BE2C (cell line): ENCODE results near the gene OR8K3. TPM values are rescaled to one million over a fixed set of nuclear protein-coding genes. Genes with fewer than 3 reads are reported as not detected.

Source experiments
- DNase-seq: peaks from one replicate; pipeline ENCODE4 v3.0.0-alpha.2; 2020
- H3K27me3 ChIP-seq: fragments of 250-450 bp; sonication (Bioruptor Pico); 2 replicates; pipeline ENCODE4 v1.5.1; 2020; ENCODE audit warnings: mild to moderate bottlenecking
- H3K36me3 ChIP-seq: fragments of 250-450 bp; sonication (Bioruptor Pico); 2 replicates; pipeline ENCODE4 v1.5.1; 2020; ENCODE audit warnings: mild to moderate bottlenecking
- H3K4me1 ChIP-seq: fragments of 250-450 bp; sonication (Bioruptor Pico); 2 replicates; pipeline ENCODE4 v1.5.1; 2020
- H3K4me3 ChIP-seq: 2 replicates; pipeline ENCODE4 v1.5.1; 2011; ENCODE audit warnings: low read depth, low read length
- H3K9me3 ChIP-seq: fragments of 250-450 bp; sonication (Bioruptor Pico); 2 replicates; pipeline ENCODE4 v1.5.1; 2020
- CTCF ChIP-seq: IDR thresholded peaks from 2 replicates; pipeline ENCODE4 v1.5.1; 2012; ENCODE audit warnings: mild to moderate bottlenecking, low read depth, low read length
- polyA plus RNA-seq: library from polyadenylated mRNA; unstranded; fragments of >200 nt; gene quantifications from one replicate; pipeline ENCODE4 v1.2.1, GENCODE V29; 2012; ENCODE audit warnings: low read depth, missing spikeins; ENCODE audit not compliant: insufficient read length, insufficient read depth

OR8K3 gene
- not detected for polyA plus RNA-seq

DNA sequence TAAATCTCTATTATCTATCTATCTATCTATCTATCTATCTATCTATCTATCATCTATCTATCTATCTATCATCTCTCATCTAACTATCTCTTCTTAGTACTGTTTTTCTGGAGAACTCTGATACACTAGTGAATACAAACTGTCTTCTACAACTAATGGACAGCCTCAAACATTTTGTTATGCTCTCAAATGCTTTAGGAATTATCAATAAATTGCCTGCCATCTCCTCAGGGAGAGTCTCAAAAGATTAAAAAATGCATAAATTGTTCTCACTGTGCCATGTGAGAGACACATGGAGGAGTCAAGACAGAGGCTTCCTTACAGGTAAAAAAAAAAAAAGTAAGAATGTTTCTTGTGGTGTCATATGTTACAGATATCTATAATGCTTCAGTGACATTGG is at the start of gene OR8K3:
TSS of gene OR8K3 (plus strand) at position 301 of the 400 bp plus-strand sequence. CDS start 3,163 bp downstream, outside the sequence.
- Histone ChIP-seq H3K27me3 (no peaks in the 10 kb centered on the region), H3K4me3 (no peak within 1 kb of the TSS), H3K9me3 (no peaks in the 10 kb centered on the region), H3K4me1 (no peaks in the 10 kb centered on the region), H3K36me3 (no peaks in the 10 kb centered on the region)
- DNase-seq: no peak
- no peak for TF ChIP-seq CTCF

DNA sequence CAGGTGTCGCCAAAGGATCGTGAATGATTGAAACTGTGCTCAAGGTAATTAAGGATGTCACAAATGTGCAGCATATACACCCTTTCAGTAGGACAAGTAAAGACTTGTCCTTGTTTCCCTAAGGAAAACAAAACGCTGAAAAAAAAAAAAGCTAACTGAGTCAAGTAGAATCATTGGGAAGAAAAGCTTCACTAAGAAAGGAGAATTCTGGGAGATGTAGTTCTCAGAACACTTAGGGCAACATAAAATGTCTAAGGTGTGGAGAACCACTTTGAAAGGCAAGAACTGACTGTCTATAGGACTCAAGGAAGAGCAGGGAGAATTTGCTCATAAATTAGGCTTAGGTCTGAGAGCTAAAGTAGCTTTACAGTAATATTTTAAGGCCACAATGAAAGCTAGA is 43.9 kb upstream of the OR8K3 start:
- Histone ChIP-seq H3K4me1 (no peaks in the 10 kb centered on the region), H3K27me3 (no peaks in the 10 kb centered on the region), H3K36me3 (no peaks in the 10 kb centered on the region), H3K9me3 (no peaks in the 10 kb centered on the region), H3K4me3 (no peak overlapping the region)
- no peak for TF ChIP-seq CTCF
- no peak for DNase-seq

GRCh38 chr11:56273854-56274253 is 41.1 kb upstream of the OR8K3 start, which contains the start of gene OR5T1:
Gene OR5T1 (plus strand): TSS chr11:56274154. CDS start chr11:56275639, 1,485 bp downstream.
- no peaks in the 10 kb centered on the region for H3K27me3 ChIP-seq
- no peak for TF ChIP-seq CTCF
- no peak for DNase-seq
- H3K36me3 ChIP-seq: no peaks in the 10 kb centered on the region
- H3K9me3 ChIP-seq: no peaks in the 10 kb centered on the region
- H3K4me1 ChIP-seq: no peaks in the 10 kb centered on the region
- no peak within 1 kb of the TSS for H3K4me3 ChIP-seq

- no peak for TF ChIP-seq CTCF
- H3K9me3 ChIP-seq: no peaks in the 10 kb centered on the region
- H3K4me1 ChIP-seq: no peaks in the 10 kb centered on the region
- H3K27me3 ChIP-seq: no peaks in the 10 kb centered on the region
- no peaks in the 10 kb centered on the region for H3K36me3 ChIP-seq
- DNase-seq: no peak
- H3K4me3 ChIP-seq: no peak within 1 kb of the TSS
Observed at GRCh38 chr11:56292154-56292553, 22.8 kb upstream of the OR8K3 start, which contains the start of gene OR8H1. Gene OR8H1 (minus strand): TSS chr11:56292254. CDS start chr11:56291062, 1,192 bp downstream.

DNA sequence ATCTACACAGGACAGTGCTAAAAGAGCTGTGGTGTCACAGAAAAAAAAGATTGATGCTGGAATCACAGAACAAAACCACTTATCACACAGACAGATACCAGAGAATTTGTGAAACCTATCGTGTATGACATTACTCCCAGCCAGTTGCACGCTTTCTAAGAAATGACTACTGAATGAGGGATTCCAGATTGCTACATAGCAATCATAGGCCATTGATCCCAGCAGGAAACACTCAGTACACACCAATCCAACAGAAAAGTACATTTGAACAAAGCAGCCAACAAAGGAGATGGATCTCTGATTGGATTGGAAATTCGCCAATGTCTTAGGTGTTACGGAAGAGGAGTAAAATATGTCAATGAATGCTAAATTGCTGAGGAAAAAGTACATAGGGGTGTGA is 18.0 kb upstream of the OR8K3 start:
- no peaks in the 10 kb centered on the region for H3K27me3 ChIP-seq

More for the DNA sequence above, 18.0 kb upstream of the OR8K3 start:
- Histone ChIP-seq H3K4me1 (no peaks in the 10 kb centered on the region), H3K9me3 (no peaks in the 10 kb centered on the region), H3K4me3 (no peak overlapping the region), H3K36me3 (no peaks in the 10 kb centered on the region)
- no peak for DNase-seq
- no peak for TF ChIP-seq CTCF
